Glutamatergic neuron (in vitro differentiated cells): Measurements from ENCODE around the gene ERCC2. TPM values are rescaled to one million over a fixed set of nuclear protein-coding genes. Genes with fewer than 3 reads are reported as not detected.
"Not testable (repeated sequence)": the region's sequence is repeated elsewhere in the genome, so short reads cannot be mapped to it uniquely, and the experiment has no call there.

ENCODE experiments used
- DNase-seq: peaks from one replicate; pipeline ENCODE4 v3.0.0; 2022
- H3K27ac Mint-ChIP-seq: one replicate; pipeline ENCODE4 v1.8.0; 2020; ENCODE audit warnings: mild to moderate bottlenecking, mixed read lengths, inconsistent platforms; ENCODE audit not compliant: unreplicated experiment
- H3K27me3 Mint-ChIP-seq: one replicate; pipeline ENCODE4 v1.8.0; 2020; ENCODE audit warnings: mild to moderate bottlenecking, moderate library complexity, mixed read lengths, inconsistent platforms; ENCODE audit not compliant: unreplicated experiment
- H3K36me3 Mint-ChIP-seq: one replicate; pipeline ENCODE4 v1.8.0; 2020; ENCODE audit warnings: mild to moderate bottlenecking, mixed read lengths, inconsistent platforms; ENCODE audit not compliant: unreplicated experiment
- H3K4me1 Mint-ChIP-seq: one replicate; pipeline ENCODE4 v1.8.0; 2020; ENCODE audit warnings: mild to moderate bottlenecking, low read depth, mixed read lengths, inconsistent platforms; ENCODE audit not compliant: unreplicated experiment
- H3K4me3 Mint-ChIP-seq: one replicate; pipeline ENCODE4 v1.8.0; 2020; ENCODE audit warnings: mild to moderate bottlenecking, mixed read lengths, inconsistent platforms; ENCODE audit not compliant: unreplicated experiment
- H3K9me3 Mint-ChIP-seq: one replicate; pipeline ENCODE4 v1.8.0; 2020; ENCODE audit warnings: mild to moderate bottlenecking, moderate library complexity, mixed read lengths, inconsistent platforms; ENCODE audit not compliant: unreplicated experiment
- total RNA-seq: library from RNA; stranded (reverse); fragmentation: NEBNext Ultra II Directional; extraction: Animal tissue kit (Norgen Biotek cat#: 25700); gene quantifications from one replicate; pipeline ENCODE4 v1.2.1, GENCODE V29; 2021; ENCODE audit not compliant: unreplicated experiment
- TF ChIP-seq, protein P1 (sequence below): fragments of 200-600 bp; sonication (generic); IDR thresholded peaks from one replicate; pipeline ENCODE4 v1.5.0; 2021; ENCODE audit not compliant: partially characterized antibody, unreplicated experiment

Gene ERCC2
- total RNA-seq, 1 donor from 2014 or later: 52.9 TPM

DNA sequence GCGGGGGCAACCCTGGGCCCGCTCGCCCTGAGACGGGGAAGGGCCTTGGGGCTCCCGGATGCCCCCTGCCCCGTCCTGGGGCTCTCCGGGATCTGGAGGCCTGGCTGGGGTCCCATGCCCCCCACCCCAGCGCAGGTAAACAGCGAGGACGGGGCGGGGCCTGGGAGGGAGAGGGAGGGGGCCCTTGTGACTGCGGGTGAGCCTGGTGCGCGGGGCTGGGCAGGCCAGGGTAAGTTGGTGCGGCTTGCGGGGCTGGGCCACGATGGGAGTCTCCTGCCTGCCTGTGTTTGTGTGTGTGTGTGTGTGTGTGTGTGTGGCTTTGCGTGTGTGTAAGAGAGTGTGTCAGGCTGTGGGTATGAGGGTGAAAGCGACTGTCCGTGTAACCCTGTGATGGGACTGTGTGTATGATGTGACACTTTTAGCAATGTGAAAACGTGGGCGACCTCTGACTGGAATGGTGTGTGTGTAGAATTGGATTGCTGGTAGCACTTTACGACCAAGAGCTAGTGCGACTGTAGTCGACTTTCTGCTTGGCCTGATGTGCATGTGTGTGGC lies 29.4 kb downstream of the ERCC2 start:
- peaks cover 6% of the 10 kb centered on the region for H3K27me3 Mint-ChIP-seq
- TF ChIP-seq, protein P1, sequence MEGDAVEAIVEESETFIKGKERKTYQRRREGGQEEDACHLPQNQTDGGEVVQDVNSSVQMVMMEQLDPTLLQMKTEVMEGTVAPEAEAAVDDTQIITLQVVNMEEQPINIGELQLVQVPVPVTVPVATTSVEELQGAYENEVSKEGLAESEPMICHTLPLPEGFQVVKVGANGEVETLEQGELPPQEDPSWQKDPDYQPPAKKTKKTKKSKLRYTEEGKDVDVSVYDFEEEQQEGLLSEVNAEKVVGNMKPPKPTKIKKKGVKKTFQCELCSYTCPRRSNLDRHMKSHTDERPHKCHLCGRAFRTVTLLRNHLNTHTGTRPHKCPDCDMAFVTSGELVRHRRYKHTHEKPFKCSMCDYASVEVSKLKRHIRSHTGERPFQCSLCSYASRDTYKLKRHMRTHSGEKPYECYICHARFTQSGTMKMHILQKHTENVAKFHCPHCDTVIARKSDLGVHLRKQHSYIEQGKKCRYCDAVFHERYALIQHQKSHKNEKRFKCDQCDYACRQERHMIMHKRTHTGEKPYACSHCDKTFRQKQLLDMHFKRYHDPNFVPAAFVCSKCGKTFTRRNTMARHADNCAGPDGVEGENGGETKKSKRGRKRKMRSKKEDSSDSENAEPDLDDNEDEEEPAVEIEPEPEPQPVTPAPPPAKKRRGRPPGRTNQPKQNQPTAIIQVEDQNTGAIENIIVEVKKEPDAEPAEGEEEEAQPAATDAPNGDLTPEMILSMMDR: no peak
- no peak overlapping the region for H3K4me3 Mint-ChIP-seq
- no peaks in the 10 kb centered on the region for H3K36me3 Mint-ChIP-seq
- no peaks in the 10 kb centered on the region for H3K4me1 Mint-ChIP-seq
- DNase-seq: no peak
- no peak overlapping the region for H3K27ac Mint-ChIP-seq
- H3K9me3 Mint-ChIP-seq: peaks cover 5% of the 10 kb centered on the region

GRCh38 chr19:45340232-45340898 lies 30.0 kb downstream of the ERCC2 start, which contains the start of gene KLC3:
TSS of gene KLC3 (plus strand) at chr19:45340750. CDS start at chr19:45345542, 4,792 bp downstream.
- TF ChIP-seq, protein P1: no peak
- H3K4me3 Mint-ChIP-seq: peak within 1 kb of the TSS; percentile 80
- peaks cover 5% of the 10 kb centered on the region for H3K27me3 Mint-ChIP-seq
- peaks cover 5% of the 10 kb centered on the region for H3K9me3 Mint-ChIP-seq
- peak within 1 kb of the TSS; percentile 52 for H3K27ac Mint-ChIP-seq
- no peaks in the 10 kb centered on the region for H3K36me3 Mint-ChIP-seq
- DNase-seq: no peak
- H3K4me1 Mint-ChIP-seq: no peaks in the 10 kb centered on the region

DNA sequence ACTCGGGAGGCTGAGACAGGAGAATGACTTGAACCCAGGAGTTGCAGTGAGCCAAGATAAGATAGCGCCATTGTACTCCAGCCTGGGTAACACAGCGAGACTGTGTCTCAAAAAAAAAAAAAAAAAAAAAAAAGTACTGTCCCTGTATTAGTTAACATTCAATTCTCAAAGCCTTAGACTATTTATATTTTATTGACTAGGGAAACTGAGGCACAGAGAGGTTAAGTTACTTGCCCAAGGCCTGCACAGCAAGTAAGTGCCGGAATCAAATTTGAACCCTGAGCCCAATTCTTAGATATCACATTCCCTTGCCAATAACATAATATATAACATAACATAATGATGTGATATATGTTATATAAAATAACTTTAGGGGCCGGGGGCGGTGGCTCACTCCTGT lies 30.7 kb downstream of the ERCC2 start:
- Mint-ChIP-seq H3K27ac (no peak overlapping the region), H3K36me3 (no peaks in the 10 kb centered on the region), H3K4me3 (no peak overlapping the region), H3K9me3 (peaks cover 4% of the 10 kb centered on the region), H3K4me1 (no peaks in the 10 kb centered on the region), H3K27me3 (peaks cover 5% of the 10 kb centered on the region)
- no peak for DNase-seq
- TF ChIP-seq, protein P1: no peak

GRCh38 chr19:45336696-45337251 lies 33.6 kb downstream of the ERCC2 start:
- Mint-ChIP-seq H3K27me3 (peaks cover 3% of the 10 kb centered on the region), H3K9me3 (peaks cover 2% of the 10 kb centered on the region), H3K4me3 (no peak overlapping the region), H3K4me1 (no peaks in the 10 kb centered on the region), H3K36me3 (no peaks in the 10 kb centered on the region), H3K27ac (no peak overlapping the region)
- TF ChIP-seq, protein P1: no peak
- no peak for DNase-seq

DNA sequence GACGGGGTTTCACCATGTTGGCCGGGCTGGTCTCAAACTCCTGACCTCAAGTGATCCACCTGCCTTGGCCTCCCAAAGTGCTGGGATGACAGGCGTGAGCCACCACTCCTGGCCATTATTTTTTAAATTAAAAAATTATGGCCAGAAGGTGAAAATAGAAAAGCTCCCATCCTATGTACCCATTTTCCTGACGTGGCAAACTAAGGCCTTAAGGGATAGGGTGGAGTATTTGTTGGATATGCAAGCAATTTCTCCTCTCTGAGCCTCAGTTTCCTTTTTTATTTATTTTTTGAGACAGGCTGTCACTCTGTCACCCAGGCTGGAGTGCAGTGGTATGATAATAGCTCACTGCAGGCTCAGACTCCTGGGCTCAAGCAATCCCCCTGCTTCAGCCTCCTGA lies 35.5 kb downstream of the ERCC2 start:
- not testable (repeated sequence) for H3K27ac Mint-ChIP-seq, H3K36me3 Mint-ChIP-seq, H3K27me3 Mint-ChIP-seq, H3K9me3 Mint-ChIP-seq, DNase-seq, H3K4me3 Mint-ChIP-seq, H3K4me1 Mint-ChIP-seq
